ENCODE data around the gene SLF2. TPM values are rescaled to one million over a fixed set of nuclear protein-coding genes. Genes with fewer than 3 reads are reported as not detected.

Gene SLF2
- total and polyA plus RNA-seq, 9 of the 15 experiments (the other 6 are each of a cell fraction or from before 2014, with no cell fraction given), result 1.7 to 18.4 (median 7.8) TPM

DNA sequence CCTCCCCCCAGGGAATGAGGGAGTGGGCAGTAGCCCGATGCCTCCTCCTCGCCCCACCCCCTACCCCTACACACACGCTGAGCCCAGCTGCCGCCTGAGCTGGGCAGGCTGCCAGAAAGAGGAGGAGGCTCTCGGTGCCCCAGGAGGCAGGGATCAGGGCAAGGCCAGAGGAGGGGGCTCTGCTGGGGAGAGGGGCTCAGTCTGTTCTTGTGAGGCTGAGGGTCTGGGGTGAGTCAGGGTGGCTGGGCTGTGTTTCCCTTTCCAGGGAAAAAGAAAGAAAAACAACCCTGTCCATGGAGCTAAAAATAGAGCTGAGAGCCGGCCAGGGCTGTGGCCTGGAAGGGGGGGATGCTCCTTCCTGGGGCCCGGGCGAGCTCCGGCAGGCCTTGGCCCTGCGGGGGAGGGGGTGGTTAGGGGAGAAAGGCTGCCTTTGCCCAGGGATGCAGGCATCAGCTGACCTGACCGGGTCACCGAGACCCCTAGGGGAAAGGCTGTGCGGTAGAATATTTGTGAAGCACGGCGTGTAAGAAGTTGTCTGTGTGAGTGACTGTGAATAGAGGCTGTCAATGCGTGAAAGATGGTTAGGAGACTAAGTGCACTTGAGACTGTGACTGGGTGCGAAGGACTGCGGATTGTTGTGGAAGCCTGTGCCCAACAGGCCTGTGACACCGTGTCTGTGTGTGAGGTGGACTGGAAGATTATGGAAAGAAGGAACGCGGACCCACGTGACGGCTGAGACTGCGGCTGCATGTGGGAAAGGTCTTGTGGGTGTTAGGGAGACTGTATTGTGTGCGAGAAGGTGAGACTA is 85.6 kb downstream of the SLF2 start (continued):
- TF ChIP-seq, protein P1, sequence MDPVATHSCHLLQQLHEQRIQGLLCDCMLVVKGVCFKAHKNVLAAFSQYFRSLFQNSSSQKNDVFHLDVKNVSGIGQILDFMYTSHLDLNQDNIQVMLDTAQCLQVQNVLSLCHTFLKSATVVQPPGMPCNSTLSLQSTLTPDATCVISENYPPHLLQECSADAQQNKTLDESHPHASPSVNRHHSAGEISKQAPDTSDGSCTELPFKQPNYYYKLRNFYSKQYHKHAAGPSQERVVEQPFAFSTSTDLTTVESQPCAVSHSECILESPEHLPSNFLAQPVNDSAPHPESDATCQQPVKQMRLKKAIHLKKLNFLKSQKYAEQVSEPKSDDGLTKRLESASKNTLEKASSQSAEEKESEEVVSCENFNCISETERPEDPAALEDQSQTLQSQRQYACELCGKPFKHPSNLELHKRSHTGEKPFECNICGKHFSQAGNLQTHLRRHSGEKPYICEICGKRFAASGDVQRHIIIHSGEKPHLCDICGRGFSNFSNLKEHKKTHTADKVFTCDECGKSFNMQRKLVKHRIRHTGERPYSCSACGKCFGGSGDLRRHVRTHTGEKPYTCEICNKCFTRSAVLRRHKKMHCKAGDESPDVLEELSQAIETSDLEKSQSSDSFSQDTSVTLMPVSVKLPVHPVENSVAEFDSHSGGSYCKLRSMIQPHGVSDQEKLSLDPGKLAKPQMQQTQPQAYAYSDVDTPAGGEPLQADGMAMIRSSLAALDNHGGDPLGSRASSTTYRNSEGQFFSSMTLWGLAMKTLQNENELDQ (CRISPR knock-in tag; IDR thresholded peaks at IDR 0.05; ENCODE audit: borderline replicate concordance), result no peak
- TF ChIP-seq ZNF584 (CRISPR knock-in tag; IDR thresholded peaks at IDR 0.05; ENCODE audit: low read depth), result no peak
- TF ChIP-seq, protein P2, sequence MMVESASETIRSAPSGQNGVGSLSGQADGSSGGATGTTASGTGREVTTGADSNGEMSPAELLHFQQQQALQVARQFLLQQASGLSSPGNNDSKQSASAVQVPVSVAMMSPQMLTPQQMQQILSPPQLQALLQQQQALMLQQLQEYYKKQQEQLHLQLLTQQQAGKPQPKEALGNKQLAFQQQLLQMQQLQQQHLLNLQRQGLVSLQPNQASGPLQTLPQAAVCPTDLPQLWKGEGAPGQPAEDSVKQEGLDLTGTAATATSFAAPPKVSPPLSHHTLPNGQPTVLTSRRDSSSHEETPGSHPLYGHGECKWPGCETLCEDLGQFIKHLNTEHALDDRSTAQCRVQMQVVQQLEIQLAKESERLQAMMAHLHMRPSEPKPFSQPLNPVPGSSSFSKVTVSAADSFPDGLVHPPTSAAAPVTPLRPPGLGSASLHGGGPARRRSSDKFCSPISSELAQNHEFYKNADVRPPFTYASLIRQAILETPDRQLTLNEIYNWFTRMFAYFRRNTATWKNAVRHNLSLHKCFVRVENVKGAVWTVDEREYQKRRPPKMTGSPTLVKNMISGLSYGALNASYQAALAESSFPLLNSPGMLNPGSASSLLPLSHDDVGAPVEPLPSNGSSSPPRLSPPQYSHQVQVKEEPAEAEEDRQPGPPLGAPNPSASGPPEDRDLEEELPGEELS (CRISPR knock-in tag; IDR thresholded peaks at IDR 0.05; ENCODE audit: borderline replicate concordance), result no peak
- TF ChIP-seq E2F3 (CRISPR knock-in tag; IDR thresholded peaks at IDR 0.05), result no peak
- no peak for TF ChIP-seq POLR2AphosphoS5 (IDR thresholded peaks at IDR 0.05; ENCODE audit: control insufficient read depth, insufficient read depth, low read depth, low read length)
- no peak for TF ChIP-seq ZNF668 (CRISPR knock-in tag; IDR thresholded peaks at IDR 0.05)
- TF ChIP-seq CHD1 (IDR thresholded peaks at IDR 0.05; ENCODE audit: low read length), result no peak
- no peak for TF ChIP-seq BRD4 (IDR thresholded peaks at IDR 0.05)
- no peak for TF ChIP-seq STAT5A (IDR thresholded peaks at IDR 0.05; ENCODE audit: borderline replicate concordance, low read length)
- TF ChIP-seq SAFB2 (IDR thresholded peaks at IDR 0.05; ENCODE audit: borderline replicate concordance, low read depth, low read length, severe bottlenecking), result no peak
- TF ChIP-seq KDM2B (CRISPR knock-in tag; IDR thresholded peaks at IDR 0.05), result no peak
- no peak for TF ChIP-seq SMARCA4 (IDR thresholded peaks at IDR 0.05)
- TF ChIP-seq, protein P3, sequence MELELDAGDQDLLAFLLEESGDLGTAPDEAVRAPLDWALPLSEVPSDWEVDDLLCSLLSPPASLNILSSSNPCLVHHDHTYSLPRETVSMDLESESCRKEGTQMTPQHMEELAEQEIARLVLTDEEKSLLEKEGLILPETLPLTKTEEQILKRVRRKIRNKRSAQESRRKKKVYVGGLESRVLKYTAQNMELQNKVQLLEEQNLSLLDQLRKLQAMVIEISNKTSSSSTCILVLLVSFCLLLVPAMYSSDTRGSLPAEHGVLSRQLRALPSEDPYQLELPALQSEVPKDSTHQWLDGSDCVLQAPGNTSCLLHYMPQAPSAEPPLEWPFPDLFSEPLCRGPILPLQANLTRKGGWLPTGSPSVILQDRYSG (tag; conservative IDR thresholded peaks at IDR 0.05; ENCODE audit: low read depth), result no peak
- no peak for TF ChIP-seq STAT5B (CRISPR knock-in tag; IDR thresholded peaks at IDR 0.05)
- no peak for TF ChIP-seq ZNF76 (CRISPR knock-in tag; IDR thresholded peaks at IDR 0.05; ENCODE audit: borderline replicate concordance)
- TF ChIP-seq, protein P4, sequence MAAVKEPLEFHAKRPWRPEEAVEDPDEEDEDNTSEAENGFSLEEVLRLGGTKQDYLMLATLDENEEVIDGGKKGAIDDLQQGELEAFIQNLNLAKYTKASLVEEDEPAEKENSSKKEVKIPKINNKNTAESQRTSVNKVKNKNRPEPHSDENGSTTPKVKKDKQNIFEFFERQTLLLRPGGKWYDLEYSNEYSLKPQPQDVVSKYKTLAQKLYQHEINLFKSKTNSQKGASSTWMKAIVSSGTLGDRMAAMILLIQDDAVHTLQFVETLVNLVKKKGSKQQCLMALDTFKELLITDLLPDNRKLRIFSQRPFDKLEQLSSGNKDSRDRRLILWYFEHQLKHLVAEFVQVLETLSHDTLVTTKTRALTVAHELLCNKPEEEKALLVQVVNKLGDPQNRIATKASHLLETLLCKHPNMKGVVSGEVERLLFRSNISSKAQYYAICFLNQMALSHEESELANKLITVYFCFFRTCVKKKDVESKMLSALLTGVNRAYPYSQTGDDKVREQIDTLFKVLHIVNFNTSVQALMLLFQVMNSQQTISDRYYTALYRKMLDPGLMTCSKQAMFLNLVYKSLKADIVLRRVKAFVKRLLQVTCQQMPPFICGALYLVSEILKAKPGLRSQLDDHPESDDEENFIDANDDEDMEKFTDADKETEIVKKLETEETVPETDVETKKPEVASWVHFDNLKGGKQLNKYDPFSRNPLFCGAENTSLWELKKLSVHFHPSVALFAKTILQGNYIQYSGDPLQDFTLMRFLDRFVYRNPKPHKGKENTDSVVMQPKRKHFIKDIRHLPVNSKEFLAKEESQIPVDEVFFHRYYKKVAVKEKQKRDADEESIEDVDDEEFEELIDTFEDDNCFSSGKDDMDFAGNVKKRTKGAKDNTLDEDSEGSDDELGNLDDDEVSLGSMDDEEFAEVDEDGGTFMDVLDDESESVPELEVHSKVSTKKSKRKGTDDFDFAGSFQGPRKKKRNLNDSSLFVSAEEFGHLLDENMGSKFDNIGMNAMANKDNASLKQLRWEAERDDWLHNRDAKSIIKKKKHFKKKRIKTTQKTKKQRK (IDR thresholded peaks at IDR 0.05; ENCODE audit: borderline replicate concordance, low read depth, low read length), result no peak
- TF ChIP-seq, protein P5, sequence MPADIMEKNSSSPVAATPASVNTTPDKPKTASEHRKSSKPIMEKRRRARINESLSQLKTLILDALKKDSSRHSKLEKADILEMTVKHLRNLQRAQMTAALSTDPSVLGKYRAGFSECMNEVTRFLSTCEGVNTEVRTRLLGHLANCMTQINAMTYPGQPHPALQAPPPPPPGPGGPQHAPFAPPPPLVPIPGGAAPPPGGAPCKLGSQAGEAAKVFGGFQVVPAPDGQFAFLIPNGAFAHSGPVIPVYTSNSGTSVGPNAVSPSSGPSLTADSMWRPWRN (IDR thresholded peaks at IDR 0.05; ENCODE audit: low read depth), result no peak
